Kidney epithelial cell (primary cell): Measurements from ENCODE around the gene GTF2B. TPM values are rescaled to one million over a fixed set of nuclear protein-coding genes. Genes with fewer than 3 reads are reported as not detected.

ENCODE experiments used
- DNase-seq: peaks from one replicate; pipeline ENCODE4 v3.0.0-alpha.2; 2010; ENCODE audit warnings: low read depth
- H3K27me3 ChIP-seq: 2 replicates; pipeline ENCODE4 v1.6.0; 2011; ENCODE audit warnings: low read length; ENCODE audit not compliant: control insufficient read depth, insufficient read depth
- H3K36me3 ChIP-seq: 2 replicates; pipeline ENCODE4 v1.5.1; 2011; ENCODE audit warnings: low read length; ENCODE audit not compliant: control insufficient read depth, insufficient read depth
- H3K4me3 ChIP-seq: 2 replicates; pipeline ENCODE4 v1.5.1; 2011; ENCODE audit warnings: low read depth, mild to moderate bottlenecking, control low read depth, low read length
- total RNA-seq: library from RNA; depleted of rRNA; stranded (reverse); fragments of >200 nt; gene quantifications from 2 replicates; pipeline ENCODE4 v1.2.3, GENCODE V29; 2015
- TF ChIP-seq, protein P1 (sequence below): IDR thresholded peaks from 2 replicates; pipeline ENCODE4 v1.5.1; 2011; ENCODE audit warnings: mild to moderate bottlenecking, moderate library complexity, low read length, control low read depth, inconsistent platforms; ENCODE audit not compliant: insufficient read depth, poor library complexity, severe bottlenecking

GTF2B gene
- total RNA-seq, 1 donor from 2014 or later: 36.3 TPM

DNA sequence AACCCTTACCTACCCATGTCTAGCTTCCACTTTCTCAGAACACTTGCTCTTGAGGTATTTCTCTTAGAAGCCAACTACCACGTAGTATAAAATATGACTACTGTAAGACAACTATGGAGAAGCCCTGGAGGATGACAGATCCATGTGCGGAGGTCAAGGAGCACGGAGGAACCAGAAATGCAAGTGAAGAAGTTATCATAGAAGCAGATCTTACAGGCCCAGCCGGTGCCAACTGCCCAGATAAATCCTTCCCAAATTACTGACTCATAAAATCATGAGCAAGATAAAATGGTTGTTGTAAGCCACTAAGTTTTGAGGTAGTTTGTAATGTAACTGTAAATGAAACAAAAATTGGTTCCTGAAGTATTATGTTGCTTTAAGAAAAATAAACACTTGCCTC, 12.6 kb downstream of the GTF2B start:
- Histone ChIP-seq H3K4me3 (no peak overlapping the region), H3K36me3 (no peaks in the 10 kb centered on the region), H3K27me3 (no peaks in the 10 kb centered on the region)
- TF ChIP-seq, protein P1, sequence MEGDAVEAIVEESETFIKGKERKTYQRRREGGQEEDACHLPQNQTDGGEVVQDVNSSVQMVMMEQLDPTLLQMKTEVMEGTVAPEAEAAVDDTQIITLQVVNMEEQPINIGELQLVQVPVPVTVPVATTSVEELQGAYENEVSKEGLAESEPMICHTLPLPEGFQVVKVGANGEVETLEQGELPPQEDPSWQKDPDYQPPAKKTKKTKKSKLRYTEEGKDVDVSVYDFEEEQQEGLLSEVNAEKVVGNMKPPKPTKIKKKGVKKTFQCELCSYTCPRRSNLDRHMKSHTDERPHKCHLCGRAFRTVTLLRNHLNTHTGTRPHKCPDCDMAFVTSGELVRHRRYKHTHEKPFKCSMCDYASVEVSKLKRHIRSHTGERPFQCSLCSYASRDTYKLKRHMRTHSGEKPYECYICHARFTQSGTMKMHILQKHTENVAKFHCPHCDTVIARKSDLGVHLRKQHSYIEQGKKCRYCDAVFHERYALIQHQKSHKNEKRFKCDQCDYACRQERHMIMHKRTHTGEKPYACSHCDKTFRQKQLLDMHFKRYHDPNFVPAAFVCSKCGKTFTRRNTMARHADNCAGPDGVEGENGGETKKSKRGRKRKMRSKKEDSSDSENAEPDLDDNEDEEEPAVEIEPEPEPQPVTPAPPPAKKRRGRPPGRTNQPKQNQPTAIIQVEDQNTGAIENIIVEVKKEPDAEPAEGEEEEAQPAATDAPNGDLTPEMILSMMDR: no peak
- no peak for DNase-seq

DNA sequence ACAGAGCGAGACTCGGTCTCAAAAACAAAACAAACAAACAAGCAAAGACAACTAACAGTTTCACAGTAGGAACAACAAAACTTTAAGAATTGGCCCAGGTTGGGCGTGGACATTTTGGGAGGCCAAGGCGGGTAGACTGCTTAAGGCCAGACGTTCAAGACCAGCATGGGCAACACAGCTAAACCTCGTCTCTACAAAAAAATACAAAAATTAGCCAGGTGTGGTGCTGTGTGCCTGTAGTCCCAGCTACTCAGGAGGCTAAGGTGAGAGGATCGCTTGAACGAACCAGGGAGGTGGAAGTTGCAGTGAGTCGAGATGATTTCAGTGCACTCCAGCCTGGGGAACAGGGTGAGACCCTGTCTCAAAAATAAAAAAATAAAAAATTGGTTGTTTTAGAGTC, 13.5 kb downstream of the GTF2B start:
- no peak for DNase-seq
- Histone ChIP-seq H3K36me3 (no peaks in the 10 kb centered on the region), H3K27me3 (no peaks in the 10 kb centered on the region), H3K4me3 (no peak overlapping the region)
- TF ChIP-seq, protein P1: no peak

DNA sequence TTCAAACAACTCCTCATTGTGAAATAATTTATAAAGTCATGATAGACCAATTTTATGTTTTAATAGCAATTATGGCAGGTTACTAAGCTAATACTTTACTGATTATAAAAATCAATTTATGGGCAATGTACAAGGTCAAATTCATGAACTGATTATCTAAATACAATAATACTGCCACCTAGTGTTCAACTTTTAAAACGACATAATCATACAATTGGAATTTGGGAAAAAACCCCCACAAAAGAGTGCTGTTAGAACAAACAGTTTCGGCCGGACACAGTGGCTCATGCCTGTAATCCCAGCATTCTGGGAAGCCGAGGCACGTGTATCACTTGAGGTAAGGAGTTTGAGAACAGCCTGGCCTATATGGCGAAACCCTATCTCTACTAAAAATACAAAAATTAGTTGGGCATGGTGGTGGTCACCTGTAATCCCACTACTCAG, 14.0 kb downstream of the GTF2B start:
- DNase-seq: no peak

DNA sequence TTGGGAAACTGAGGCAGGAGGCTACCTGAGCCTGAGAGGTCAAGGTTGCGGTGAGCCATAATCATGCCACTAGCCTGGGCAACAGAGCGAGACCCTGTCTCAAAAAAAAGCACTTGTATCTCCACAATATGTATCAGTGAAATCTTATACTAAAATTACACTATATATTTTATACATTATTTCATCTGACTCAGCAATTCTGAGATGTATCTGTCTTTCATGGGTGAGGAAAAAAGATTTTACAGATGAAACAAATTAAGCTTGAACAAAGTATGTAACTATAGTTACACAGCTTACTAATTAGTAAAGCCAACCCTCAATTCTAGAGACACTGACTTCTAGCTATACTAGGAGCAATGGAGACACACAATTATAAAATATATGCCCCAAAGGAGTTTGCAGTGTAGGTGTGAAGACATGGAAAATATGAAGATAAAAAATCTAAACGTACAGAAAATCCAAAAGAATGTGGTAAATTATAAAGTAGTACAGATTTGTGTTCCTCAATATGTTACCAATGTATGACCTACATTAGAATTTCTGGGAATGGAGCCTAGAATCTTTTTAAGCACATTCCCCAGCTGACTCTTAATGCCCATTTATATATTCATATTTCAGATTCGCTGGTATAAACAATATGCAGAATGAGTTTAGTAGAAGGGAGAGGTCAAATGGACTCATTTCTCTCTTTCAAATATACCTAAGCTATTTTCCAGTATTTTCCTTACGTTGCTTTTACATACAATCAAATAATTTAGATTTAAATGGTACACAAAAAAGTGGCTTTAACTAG, 14.6 kb downstream of the GTF2B start:
- no peak overlapping the region for H3K4me3 ChIP-seq
- no peaks in the 10 kb centered on the region for H3K36me3 ChIP-seq
- no peak for DNase-seq
- no peaks in the 10 kb centered on the region for H3K27me3 ChIP-seq
- TF ChIP-seq, protein P1: no peak

More for the DNA sequence above, 14.0 kb downstream of the GTF2B start:
- no peaks in the 10 kb centered on the region for H3K27me3 ChIP-seq
- TF ChIP-seq, protein P1: peak; percentile 26
- no peak overlapping the region for H3K4me3 ChIP-seq
- H3K36me3 ChIP-seq: no peaks in the 10 kb centered on the region

DNA sequence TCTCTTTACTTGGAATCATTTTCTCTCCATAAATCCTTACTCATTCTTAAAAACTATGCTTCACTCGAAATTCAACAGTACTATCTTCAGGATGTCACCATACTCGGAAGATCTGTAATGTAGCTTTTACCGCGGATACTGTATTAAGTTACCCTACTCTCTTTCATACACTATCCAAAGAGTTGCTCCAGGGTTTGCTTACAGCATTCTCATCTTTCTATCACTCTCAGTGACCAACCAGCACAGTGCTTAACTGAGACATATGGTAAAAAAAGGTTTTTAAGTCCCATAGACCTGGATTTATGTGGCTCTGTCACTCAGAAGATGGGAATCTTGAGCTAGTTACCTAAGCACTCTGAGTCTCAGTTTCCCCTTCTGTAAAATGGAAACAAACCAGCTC, 15.8 kb downstream of the GTF2B start:
- TF ChIP-seq, protein P1: no peak
- DNase-seq: no peak
- H3K36me3 ChIP-seq: no peaks in the 10 kb centered on the region
- no peaks in the 10 kb centered on the region for H3K27me3 ChIP-seq
- H3K4me3 ChIP-seq: no peak overlapping the region
